ENCODE results near the gene RELT.

- TF ChIP-seq CTCF (conservative IDR thresholded peaks at IDR 0.05; ENCODE audit: low read depth in 2 of 2) (peak; percentile 39 to 45; a peak in 3 of 4 replicates), POLR2AphosphoS5 (IDR thresholded peaks at IDR 0.05; ENCODE audit: low read depth) (no peak), EZH2 (IDR thresholded peaks at IDR 0.05; ENCODE audit: low read depth, unreplicated experiment) (no peak), CREB1 (CRISPR knock-in tag; IDR thresholded peaks at IDR 0.05; ENCODE audit: low read depth) (no peak)
- TF ChIP-seq, protein P1, sequence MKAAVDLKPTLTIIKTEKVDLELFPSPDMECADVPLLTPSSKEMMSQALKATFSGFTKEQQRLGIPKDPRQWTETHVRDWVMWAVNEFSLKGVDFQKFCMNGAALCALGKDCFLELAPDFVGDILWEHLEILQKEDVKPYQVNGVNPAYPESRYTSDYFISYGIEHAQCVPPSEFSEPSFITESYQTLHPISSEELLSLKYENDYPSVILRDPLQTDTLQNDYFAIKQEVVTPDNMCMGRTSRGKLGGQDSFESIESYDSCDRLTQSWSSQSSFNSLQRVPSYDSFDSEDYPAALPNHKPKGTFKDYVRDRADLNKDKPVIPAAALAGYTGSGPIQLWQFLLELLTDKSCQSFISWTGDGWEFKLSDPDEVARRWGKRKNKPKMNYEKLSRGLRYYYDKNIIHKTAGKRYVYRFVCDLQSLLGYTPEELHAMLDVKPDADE (IDR thresholded peaks at IDR 0.05), result no peak
Measured at GRCh38 chr11:73372375-73372993, 3.7 kb upstream of the RELT start.

Measured in GM23338 (cell line).